Measurements from ENCODE around the gene DCP1A.
"Not testable (repeated sequence)": the region's sequence is repeated elsewhere in the genome, so short reads cannot be mapped to it uniquely, and the experiment has no call there.

DCP1A gene

DNA sequence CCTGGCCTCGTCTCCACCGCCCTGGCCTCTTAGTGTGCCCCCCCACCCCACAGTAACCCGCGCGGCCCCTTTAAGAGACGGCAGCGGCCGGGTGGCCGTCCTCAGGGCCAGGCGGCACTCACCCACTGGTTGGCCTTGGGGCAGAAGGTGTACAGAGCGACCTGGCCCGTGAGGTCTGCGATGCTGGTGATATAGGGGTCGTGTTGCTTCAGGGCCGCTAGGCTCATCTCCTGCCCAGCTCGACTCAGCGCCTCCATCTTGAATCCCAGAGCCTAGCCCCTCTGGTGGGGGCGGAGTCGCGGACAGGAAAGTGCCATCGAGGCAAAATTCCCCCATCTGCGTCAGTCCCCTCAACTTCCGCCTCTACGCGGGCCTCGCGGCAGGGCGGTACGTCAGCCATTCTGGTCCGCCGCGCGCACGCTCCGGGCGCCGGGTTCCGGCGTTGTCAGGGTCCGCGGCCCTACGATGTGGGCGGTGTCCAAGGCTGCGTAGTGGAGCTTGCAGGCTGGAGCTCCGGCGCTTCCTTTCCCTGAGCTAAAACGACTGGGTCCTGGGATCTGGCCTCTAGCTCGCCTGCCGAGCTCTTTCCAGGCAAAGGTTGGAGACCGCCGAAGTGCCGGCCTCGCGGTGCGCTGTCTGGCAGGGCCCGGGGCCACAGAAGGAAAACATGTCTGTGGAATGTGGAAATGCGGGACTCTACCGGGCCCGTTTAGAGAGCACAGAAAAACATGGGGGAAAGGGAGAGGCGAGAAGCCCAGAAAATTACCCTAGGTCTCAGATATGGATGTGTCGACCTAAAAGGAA is at the start of gene DCP1A:
Gene DCP1A, minus strand, starts transcription at position 283 of the 804 bp plus-strand sequence. Its CDS starts 26 bp downstream, at position 257.
- in situ Hi-C loops (cut with MboI; ENCODE audit: low sequenced_read_pairs) = no loop called here

DNA sequence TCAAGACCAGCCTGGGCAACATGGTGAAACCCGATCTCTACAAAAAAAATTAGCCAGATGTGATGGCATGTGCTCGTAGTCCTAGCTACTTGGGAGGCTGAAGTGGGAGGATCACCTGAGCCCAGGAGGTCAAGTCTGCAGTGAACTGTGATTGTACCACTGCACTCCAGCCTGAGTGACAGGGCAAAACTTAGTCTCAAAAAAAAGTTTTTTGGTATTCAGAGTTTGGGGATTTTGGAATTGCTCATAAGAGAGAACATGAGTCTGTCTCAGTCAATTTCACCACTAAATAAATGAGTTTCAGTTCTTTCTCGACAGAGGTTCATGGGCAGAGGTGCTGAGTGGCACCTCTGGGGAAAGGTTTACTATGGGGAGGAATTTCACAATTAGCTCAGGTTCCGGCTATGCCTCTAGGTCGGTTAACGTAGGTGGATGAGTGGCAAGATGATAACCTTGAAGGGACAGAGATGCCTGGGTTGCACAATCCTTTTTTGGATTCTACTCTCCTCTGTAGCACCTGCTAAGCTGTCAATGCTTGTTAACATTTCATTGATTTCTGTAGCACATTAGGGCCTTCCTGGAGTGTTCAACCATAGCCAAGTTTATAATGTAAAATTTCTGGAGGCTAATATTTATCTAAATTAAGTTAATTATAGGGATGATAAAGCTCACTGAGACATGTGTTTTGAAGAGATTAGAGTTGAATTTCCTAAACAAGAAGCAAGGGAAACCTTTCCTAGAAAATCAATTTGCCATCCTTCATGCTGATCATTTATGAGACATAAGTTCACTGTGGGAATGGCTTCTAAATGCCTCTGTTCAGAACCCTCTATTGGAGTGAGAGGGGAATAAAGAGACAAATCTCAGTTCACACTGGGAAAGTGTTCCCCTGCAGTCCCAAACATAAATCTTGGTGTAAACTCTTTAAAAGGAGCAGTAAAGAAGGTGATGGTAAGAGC is 37.4 kb upstream of the DCP1A start:
- in situ Hi-C loops (cut with MboI; ENCODE audit: low sequenced_read_pairs) = no loop called here

DNA sequence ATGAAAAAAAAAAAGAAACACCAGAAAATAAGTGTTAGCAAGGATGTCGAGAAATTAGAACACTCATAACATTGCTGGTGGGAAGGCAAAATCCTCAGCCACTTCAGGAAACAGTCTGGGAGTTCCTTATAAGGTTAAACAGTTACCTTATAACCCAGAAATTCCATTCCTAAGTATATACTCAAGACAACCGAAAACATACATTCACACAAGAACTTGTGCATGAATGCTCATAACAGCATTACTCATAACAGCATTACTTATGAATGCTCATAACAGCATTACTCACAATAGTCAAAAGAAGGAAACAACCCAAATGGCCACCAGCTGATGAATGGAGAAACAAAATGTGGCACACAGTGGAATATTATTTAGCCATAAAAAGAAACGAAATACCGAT is 34.8 kb upstream of the DCP1A start:
- in situ Hi-C loops (cut with MboI; ENCODE audit: low sequenced_read_pairs) = no loop called here

DNA sequence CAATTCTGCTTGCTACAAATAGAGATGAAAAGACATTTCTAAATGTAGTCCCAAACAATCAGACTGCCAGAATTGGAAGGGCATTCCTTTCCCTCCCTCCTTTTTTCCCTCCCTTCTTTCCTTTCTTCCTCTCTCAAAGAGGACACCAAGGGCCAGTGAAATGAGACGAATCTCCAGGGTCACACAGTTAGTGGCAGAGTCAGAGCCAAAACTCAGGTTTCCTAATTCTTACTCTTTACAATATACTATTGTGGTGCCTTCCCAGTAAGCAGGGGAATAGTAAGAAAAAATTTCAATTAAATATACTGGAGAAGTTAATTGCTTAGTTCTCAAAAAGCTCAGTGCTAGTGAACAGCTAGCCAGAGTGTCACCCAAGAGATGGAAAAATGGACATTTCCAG is 33.0 kb upstream of the DCP1A start:
- in situ Hi-C loops (cut with MboI; ENCODE audit: low sequenced_read_pairs) = no loop called here

DNA sequence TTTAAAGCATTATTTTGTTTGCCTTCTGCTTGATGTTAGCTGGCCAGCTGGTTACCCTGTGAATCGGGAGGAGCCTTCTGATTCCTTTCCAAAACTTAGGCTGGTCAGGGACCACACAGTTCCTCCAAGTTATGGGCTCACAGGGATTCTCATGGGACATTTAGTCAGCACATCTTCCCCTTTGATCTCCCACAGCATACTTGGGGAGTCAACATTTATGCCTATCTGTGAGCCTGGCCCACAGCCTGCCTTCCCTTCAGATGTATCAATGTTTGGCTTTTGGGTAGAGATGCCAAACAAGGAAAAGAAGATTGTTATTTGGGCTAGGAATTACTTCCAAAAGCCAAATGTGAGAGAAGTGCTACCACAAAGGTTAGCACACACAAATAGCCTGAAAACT is 32.6 kb upstream of the DCP1A start:
- in situ Hi-C loops (cut with MboI; ENCODE audit: low sequenced_read_pairs) = no loop called here

DNA sequence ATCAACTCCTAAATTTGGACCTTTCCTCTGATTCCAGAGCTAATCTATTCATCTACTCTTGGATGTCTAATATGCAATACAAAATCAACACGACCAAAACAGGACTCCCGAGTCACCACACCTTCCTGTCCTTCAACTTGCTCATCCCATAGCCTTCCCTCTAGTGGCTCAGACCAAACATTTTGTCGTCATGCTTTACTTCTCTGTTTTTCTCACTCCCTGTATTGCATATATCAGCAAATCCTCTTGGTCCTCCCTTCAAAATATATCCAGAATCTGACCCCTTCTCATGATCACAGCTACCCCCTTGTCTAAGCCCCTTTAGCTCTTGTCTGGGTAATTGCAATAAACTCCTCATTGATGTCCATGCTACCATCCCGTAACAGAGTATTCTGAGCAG is 30.5 kb upstream of the DCP1A start:
- in situ Hi-C loops (cut with MboI; ENCODE audit: low sequenced_read_pairs) = no loop called here

DNA sequence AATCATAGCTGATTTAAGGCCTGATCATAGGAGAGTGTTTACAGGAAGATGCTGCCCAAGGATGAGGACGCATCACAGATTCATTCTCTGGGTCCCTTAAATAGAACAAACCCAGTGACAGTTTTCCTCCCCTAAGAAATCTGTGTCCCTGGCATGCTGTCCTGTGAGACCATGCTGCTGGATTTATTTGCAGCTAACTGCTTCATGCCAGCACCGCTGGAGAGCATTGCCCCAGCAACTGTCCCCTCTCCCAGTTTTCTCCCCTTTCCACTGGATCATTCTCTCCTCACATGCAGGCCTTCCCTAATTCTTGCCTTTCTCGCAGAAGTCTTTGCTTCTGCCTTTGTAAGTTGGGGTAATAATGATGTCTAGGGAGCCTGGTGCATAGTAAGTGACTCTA is 29.3 kb upstream of the DCP1A start:
- in situ Hi-C loops (cut with MboI; ENCODE audit: low sequenced_read_pairs) = no loop called here

DNA sequence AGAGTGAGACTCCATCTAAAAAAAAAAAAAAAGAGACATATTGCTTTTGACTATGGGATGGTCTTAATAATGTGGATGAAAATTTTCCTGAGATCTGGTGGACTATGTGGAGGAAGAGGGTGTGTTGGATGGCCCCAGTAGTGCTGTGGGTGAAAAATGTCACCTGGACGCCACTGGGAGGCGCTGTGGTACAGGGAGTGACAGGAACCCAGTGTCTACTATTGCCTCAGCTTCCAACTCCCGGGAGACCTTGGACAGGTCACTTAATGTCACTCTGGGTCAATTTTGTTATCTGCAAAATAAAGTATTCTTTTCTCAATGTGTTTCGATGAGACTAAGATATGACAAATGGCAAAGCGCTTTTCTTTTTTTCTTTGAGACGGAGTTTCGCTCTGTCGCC is 27.7 kb upstream of the DCP1A start:
- in situ Hi-C loops (cut with MboI; ENCODE audit: low sequenced_read_pairs) = no loop called here

DNA sequence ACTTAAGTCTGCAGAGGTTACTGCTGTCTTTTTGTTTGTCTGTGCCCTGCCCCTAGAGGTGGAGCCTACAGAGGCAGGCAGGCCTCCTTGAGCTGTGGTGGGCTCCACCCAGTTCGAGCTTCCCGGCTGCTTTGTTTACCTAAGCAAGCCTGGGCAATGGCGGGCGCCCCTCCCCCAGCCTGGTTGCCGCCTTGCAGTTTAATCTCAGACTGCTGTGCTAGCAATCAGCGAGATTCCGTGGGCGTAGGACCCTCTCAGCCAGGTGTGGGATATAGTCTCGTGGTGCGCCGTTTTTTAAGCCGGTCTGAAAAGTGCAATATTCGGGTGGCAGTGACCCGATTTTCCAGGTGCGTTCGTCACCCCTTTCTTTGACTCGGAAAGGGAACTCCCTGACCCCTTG is 23.4 kb upstream of the DCP1A start:
- in situ Hi-C loops (cut with MboI; ENCODE audit: low sequenced_read_pairs) = not testable (repeated sequence)

DNA sequence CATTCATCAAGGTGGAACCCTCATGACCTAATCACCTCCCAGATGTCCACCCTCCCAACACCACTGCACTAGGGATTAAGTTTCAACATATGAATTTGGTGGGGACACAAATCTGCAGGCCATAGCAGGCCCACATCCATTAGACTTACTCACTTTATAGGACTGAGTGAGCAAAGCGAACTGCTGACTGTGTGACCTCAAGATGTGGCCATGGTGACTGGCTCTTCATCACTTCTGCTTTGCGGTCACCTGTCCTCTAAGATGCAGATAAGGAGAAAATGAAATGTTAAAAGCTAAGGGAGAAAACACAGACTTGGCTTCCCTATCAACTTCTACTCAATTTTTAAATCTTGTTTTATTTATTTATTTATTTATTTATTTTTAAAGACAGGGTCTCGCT is 14.5 kb upstream of the DCP1A start:
- in situ Hi-C loops (cut with MboI; ENCODE audit: low sequenced_read_pairs) = no loop called here

DNA sequence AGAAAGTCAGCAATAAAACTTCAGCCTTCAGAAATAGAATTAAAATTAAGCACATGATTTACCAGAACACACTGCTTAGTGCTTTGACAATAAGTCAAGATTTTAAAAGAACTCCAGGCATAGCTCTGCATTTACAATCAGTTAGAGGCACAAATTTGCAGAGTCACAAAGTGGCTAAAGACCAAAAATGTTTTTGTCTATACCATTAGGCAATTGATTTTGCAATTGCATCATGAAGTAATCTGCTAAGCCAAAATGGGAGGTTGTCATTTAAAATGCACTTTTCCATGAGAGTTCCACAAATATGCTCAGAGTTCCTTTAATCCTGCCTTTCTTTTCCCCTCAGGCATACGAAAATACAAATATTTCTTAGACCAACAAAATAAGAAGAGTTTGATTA is 10.1 kb upstream of the DCP1A start:
- in situ Hi-C loops (cut with MboI; ENCODE audit: low sequenced_read_pairs) = no loop called here

DNA sequence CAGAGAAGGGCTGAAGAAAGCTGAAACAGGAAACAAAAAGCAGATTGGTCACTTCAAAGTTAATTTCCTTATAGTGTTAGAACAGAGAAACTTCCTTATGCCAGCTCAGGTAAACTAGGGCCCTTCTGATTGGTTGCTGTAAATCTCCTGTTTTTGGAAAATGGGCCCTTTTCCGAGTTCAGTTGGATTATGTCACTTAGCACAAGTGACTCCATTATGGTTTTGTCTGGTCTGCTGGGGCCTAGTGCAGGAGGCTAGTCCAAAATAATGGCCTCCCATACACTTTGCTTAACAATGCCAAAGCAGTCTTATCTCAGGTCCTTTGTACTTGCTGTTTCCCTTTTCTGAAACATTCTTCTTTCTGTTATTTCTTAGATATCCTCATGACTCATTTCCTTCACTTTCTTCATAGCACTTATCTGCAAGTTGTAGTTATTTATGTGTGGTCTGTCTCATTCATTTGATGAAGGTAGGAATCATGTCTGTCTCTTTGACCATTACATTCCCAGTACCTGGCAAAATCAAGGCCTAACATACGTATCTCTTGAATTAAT is 7.7 kb upstream of the DCP1A start:
- in situ Hi-C loops (cut with MboI; ENCODE audit: low sequenced_read_pairs) = no loop called here

DNA sequence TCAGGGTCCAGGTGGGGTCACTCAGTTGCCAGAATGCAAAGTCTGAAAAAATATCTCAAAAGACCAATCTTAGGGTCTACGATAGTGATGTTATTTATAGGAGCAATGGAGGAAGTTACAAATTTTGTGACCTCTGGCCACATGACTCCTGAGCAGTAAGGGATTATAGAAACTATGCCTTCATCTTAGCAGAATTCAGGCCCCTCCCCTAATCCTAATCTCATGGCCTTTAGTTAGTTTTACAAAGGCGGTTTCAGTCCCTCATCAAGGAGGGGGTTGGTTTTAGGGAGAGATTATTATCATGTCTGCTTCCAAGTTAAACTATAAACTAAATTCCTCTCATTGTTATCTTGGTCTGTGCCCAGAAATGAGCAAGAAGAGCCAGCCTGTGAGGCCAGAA is 5.9 kb upstream of the DCP1A start:
- in situ Hi-C loops (cut with MboI; ENCODE audit: low sequenced_read_pairs) = no loop called here

DNA sequence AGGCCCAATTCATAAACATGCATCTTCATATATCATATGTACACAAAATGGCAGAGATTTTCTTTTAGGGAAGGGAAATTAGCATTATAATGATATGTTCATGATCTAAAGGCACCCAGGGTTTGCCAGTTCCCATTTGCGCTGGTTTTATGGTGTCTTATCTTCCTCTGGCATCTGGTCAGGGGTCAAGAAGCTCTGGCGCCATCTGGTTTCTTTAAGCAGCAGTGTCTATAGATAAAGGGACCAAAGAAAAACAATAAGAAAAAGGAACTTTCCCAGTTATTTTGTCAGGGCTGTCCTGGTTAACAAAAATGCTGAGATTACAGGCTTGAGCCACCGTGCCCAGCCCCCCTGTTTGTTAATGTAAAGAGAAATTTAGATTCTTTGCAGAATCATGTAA is 3.3 kb upstream of the DCP1A start:
- in situ Hi-C loops (cut with MboI; ENCODE audit: low sequenced_read_pairs) = no loop called here

DNA sequence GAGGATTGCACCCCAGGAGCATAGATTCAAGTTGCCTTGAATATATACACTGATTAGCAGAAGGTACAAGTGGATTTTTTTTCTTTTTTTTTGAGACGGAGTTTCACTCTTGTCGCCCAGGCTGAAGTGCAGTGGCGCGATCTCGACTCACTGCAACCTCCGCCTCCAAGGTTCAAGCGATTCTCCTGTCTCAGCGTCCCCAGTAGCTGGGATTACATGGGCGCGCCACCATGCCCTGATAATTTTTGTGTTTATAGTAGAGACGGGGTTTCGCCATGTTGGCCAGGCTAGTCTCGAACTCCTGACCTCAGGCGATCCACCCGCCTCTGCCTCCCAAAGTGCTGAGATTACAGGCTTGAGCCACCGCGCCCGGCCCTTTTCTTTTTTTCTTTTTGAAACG is 775 bp upstream of the DCP1A start:
- in situ Hi-C loops (cut with MboI; ENCODE audit: low sequenced_read_pairs) = not testable (repeated sequence)

DNA sequence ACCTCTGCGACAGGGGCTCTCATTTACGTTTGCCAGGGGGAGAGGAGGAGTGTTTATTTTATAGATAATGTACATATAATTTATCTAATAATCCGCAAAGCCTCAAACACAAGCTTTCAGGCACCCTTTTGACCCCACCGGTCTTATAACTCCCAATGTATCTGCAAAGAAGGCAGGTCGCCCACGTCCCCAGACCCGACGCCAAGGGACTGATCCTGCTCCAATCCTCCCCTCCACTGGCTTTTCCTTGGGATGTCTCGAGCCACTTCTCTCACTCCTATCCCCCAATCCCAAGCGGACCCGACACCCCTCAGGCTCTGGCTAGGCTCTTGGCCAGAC is 452 bp downstream of the DCP1A start:
- in situ Hi-C loops (cut with MboI; ENCODE audit: low sequenced_read_pairs) = no loop called here

DNA sequence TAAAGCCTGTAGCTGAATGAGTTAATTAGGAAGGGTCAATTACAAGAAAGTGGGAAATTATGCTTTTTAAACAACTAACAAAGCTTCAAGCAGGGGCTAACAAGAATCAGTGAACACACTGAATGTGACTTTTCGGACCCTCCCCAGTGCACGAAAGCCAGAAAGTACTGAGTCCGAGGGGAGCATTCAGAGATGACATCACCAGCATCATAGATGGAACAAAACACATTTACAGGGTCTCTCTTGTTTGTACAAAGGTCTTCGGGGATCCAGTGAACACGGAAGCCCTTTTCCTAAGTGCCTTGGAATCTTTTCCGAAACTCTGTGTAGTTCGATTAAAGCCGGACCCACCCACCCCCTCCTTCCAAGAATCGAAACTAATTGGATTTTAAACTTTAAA is 829 bp downstream of the DCP1A start:
- in situ Hi-C loops (cut with MboI; ENCODE audit: low sequenced_read_pairs) = no loop called here

DNA sequence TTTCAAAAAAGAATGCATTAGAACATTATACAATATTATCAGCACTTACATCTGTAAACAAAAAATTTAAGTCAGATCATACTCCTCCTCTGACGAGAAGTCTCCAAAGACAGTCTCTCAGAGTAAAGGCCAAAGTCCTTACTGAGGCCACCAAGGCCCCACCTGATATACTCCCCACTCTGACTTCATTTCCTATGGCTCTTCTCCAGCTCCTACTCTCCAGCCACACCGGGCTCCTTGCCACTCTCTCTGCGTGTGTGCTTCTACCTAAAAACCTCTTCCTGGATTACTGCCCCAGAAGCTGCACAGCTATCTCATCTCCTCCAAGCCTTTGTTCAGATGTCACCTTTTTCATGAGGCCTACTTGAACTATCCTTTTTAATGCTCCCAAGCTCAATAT is 5.0 kb downstream of the DCP1A start:
- in situ Hi-C loops (cut with MboI; ENCODE audit: low sequenced_read_pairs) = no loop called here

DNA sequence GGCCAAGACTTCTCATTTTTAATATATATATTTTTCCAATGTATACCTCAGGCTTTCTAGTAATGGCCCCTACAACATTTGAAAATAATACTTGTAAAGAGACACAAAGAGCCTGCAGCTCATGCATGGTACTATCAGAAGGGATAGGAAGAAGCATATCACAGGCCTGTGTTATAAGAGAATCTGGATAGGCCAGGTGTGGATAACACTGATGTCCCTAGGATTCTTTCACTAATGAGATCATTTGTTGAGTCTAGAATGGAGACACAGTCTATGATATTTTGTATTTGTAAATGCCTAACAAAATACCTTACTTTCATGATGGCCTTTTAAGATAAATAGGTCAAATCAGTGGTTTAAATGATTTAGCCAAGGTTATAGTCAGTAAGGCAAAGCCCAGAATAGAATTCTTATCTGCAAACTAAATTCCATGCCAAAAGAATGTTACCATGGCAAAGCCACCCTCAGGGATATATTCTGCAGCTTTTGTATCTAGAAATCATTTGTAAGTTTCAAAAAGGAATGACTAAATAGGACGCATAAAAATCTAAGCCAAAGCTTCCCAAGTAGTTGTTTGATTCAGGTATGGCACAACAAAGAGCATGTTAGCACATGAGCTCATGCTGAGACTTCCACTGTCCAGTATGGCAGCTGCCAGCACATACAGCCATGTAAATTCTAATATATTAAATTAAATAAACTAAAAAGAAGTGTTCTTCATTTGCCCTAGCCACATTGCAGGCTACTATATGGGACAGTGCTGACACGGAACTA is 10.0 kb downstream of the DCP1A start:
- in situ Hi-C loops (cut with MboI; ENCODE audit: low sequenced_read_pairs) = no loop called here

DNA sequence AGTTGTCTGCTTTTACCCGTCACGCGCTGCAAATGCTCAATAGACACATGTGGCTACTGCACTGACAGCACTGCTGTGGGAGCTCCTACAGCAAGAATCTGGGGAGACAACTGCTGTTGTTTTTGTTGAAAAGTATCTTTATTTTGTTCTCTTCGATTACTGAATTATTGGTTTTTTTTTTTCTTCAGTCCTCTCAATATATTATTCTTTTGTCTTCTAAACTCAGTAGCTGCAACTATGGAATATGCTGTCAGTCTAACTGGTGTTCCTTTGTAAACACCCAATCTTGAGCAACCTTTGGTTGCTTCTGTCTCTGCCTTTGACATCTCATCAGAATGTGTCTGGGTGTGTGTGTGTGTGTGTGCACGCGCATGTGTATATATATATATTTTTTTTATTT is 12.6 kb downstream of the DCP1A start:
- in situ Hi-C loops (cut with MboI; ENCODE audit: low sequenced_read_pairs) = no loop called here

DNA sequence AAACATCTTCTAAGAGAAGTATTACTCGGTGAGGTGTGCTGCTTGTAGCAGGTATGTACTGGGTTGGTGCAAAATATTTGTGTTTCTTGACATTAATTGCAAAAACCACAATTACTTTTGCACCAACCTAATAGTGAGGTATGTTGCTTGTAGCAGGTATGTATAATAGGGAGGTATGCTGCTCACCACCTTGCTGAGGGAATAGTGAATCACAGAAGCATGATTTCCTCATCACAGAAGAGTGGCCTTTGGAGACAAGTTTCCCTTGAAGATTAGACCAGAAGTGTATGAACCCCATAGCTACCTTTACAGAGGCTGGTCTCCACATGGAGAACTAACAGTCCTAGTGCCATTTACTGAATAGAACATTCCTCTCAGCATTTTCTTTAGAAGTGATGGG is 15.5 kb downstream of the DCP1A start:
- in situ Hi-C loops (cut with MboI; ENCODE audit: low sequenced_read_pairs) = no loop called here
